Keratinocyte (primary cell): ENCODE measurements around the gene CMSS1.

Experiments
- CTCF ChIP-seq, 3 experiments: IDR thresholded peaks in 1 of 3; conservative IDR thresholded peaks in 1 of 3; optimal IDR thresholded peaks in 1 of 3; 2 replicates in 2 of 3; 3 replicates in 1 of 3; pipeline versions ENCODE3 to v1.5.1; 2011; ENCODE audit warnings: low read length in 3 of 3, mild to moderate bottlenecking in 3 of 3, moderate library complexity in 2 of 3, control low read depth in 1 of 3, inconsistent platforms in 1 of 3; ENCODE audit not compliant: insufficient read depth in 2 of 3; ENCODE audit errors: extremely low read depth in 1 of 3
- EZH2 ChIP-seq: IDR thresholded peaks from one replicate; pipeline ENCODE4 v1.6.1; 2012; ENCODE audit warnings: inconsistent platforms, mild to moderate bottlenecking, low read length, moderate library complexity

GRCh38 chr3:100043271-100043670 is 225.6 kb downstream of the CMSS1 start:
- TF ChIP-seq CTCF (optimal IDR thresholded peaks at IDR 0.05 in 1 of 3, IDR thresholded peaks at IDR 0.05 in 1 of 3, conservative IDR thresholded peaks at IDR 0.05 in 1 of 3; ENCODE audit: extremely low read depth in 1 of 3, insufficient read depth in 2 of 3, low read length in 3 of 3) = no peak
- TF ChIP-seq EZH2 = no peak
